ENCODE measurements around the gene FMN1. TPM values are rescaled to one million over a fixed set of nuclear protein-coding genes. Genes with fewer than 3 reads are reported as not detected.

Gene FMN1
- total RNA-seq, 1 donor from 2014 or later: 1.6 TPM

GRCh38 chr15:33152502-33153109, 41.9 kb downstream of the FMN1 start:
- Mint-ChIP-seq H3K4me3 (no peak overlapping the region), H3K9me3 (no peaks in the 10 kb centered on the region), H3K27ac (no peak overlapping the region), H3K27me3 (ENCODE audit: low read depth) (no peaks in the 10 kb centered on the region), H3K4me1 (peaks cover 18% of the 10 kb centered on the region), H3K36me3 (no peaks in the 10 kb centered on the region)
- DNase-seq (ENCODE audit: low spot score in 2 of 2, unreplicated experiment in 2 of 2): no peak
- no peak for TF ChIP-seq CTCF (IDR thresholded peaks at IDR 0.05; ENCODE audit: unreplicated experiment)

- Mint-ChIP-seq H3K4me1 (peaks cover 17% of the 10 kb centered on the region), H3K27ac (no peak overlapping the region), H3K27me3 (ENCODE audit: low read depth) (no peaks in the 10 kb centered on the region), H3K36me3 (no peaks in the 10 kb centered on the region), H3K4me3 (no peak overlapping the region), H3K9me3 (no peaks in the 10 kb centered on the region)
- TF ChIP-seq CTCF (IDR thresholded peaks at IDR 0.05; ENCODE audit: unreplicated experiment): no peak
- DNase-seq (ENCODE audit: low spot score in 2 of 2, unreplicated experiment in 2 of 2): no peak
These were observed 43.5 kb downstream of the FMN1 start for GRCh38 chr15:33150971-33151370.

GRCh38 chr15:33150431-33150941, 44.0 kb downstream of the FMN1 start:
- Mint-ChIP-seq H3K36me3 (no peaks in the 10 kb centered on the region), H3K4me1 (peaks cover 13% of the 10 kb centered on the region), H3K27me3 (ENCODE audit: low read depth) (no peaks in the 10 kb centered on the region), H3K4me3 (no peak overlapping the region), H3K9me3 (no peaks in the 10 kb centered on the region), H3K27ac (no peak overlapping the region)
- no peak for DNase-seq (ENCODE audit: low spot score in 2 of 2, unreplicated experiment in 2 of 2)
- TF ChIP-seq CTCF (IDR thresholded peaks at IDR 0.05; ENCODE audit: unreplicated experiment): no peak

- H3K4me3 Mint-ChIP-seq: no peak overlapping the region
- H3K27ac Mint-ChIP-seq: no peak overlapping the region
- peaks cover 4% of the 10 kb centered on the region for H3K9me3 Mint-ChIP-seq
- no peak for TF ChIP-seq CTCF (IDR thresholded peaks at IDR 0.05; ENCODE audit: unreplicated experiment)
- H3K27me3 Mint-ChIP-seq (ENCODE audit: low read depth): no peaks in the 10 kb centered on the region
- no peak for DNase-seq (ENCODE audit: low spot score in 2 of 2, unreplicated experiment in 2 of 2)
- H3K4me1 Mint-ChIP-seq: peaks cover 8% of the 10 kb centered on the region
- H3K36me3 Mint-ChIP-seq: no peaks in the 10 kb centered on the region
These were observed 44.6 kb downstream of the FMN1 start for GRCh38 chr15:33149919-33150318.

- TF ChIP-seq CTCF (IDR thresholded peaks at IDR 0.05; ENCODE audit: unreplicated experiment): no peak
- H3K4me3 Mint-ChIP-seq: no peak overlapping the region
- H3K27me3 Mint-ChIP-seq (ENCODE audit: low read depth): no peaks in the 10 kb centered on the region
- H3K27ac Mint-ChIP-seq: no peak overlapping the region
- peaks cover 4% of the 10 kb centered on the region for H3K4me1 Mint-ChIP-seq
- peaks cover 5% of the 10 kb centered on the region for H3K9me3 Mint-ChIP-seq
- H3K36me3 Mint-ChIP-seq: no peaks in the 10 kb centered on the region
- DNase-seq (ENCODE audit: low spot score in 2 of 2, unreplicated experiment in 2 of 2): no peak
These were observed 46.3 kb downstream of the FMN1 start for GRCh38 chr15:33148129-33148751.

Data from mesothelial cell of epicardium (in vitro differentiated cells).